Hippocampal formation (tissue), 2 donors: Measurements from ENCODE around the gene INF2.

Experiments used
- DNase-seq, 2 donors: peaks; one replicate each; lab custom pipeline; 2025; lab: John Stamatoyannopoulos, UW

The INF2 gene

DNA sequence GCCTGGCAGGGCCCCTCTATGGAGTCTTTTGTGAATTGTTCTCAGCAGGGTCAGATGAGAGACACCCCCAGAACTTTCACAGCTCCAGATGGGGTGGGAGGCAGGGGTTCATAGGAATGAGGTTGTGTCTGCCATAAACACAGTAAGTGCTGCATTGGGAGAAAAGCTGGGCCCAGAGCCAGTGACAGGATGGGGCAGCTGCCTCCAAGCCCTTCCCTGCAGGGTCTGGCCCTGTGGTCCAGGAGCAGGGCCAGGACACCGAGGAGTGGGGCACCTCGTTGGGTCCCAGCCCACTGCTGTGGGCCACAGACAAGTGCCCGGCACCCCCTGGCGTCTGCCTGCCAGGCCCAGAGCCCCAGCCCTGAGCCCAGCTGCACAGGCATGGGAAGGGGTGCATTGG, 13.3 kb downstream of the INF2 start:
- peak in 1 of 2 donors; percentile 57 for DNase-seq

DNA sequence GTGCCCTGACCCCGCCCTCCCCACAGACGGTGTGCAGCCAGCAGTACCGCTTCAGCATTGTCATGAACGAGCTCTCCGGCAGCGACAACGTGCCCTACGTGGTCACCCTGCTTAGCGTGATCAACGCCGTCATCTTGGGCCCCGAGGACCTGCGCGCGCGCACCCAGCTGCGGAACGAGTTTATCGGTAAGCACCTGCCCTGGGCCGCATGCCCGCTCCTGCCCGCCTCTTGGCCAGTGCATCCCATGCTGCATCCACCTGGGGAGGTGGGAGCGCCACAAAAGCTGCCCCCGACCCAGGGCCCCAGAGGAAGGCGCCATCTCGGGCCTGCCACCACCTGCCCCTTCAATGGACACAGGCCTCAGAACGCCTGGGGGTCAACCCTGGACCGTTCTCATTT, 13.9 kb downstream of the INF2 start:
- no peak for DNase-seq

DNA sequence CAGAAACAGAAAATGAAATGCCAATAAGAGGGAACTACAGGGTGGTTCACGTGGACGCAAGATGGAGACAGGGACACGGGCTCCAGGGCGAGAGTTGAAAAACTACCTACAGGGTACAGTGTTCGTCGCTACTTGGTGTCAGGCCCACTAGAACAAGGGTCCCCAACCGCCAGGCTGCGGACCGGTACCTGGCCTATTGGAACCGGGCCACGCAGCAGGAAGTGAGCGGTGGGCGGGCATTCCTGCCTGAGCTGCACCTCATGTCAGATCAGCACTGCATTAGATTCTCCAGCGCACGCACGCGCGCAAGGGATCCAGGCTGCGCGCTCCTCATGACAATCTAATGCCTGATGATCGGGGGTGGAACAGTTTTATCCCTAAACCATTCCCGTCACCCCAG, 14.8 kb downstream of the INF2 start:
- no peak for DNase-seq

DNA sequence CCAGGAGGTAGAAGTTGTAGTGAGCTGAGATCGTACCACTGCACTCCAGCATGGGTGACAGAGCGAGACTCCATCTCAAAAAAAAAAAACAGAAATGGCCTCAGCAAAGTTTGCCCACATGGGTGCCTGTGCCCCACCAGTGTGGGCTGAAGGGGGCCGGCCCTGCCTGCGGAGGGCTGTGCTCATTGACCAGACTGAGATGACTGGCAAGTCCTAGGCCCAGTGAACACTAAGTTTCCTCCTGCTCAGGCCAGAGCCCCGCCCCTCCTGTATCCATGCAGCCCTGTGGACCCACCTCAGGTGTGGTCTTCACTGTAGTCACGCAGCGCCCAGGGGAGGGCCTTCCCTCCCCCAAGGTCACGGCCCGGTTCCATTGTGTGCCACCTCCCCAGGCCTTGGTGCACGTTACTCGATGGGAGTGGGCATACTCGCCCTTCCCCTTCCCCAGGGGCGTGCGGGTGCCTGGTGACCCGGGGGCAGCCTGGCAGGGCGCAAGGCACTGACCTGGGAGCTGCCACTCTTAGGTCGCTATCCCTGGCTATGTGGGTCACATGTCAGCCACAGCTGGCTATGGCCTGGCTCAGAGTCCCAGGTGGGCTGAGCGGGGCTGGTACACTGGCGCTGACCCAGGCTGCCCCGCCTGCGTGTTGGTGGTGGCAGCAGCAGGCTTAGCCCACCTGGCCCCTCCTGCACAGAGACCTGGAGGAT, 16.1 kb downstream of the INF2 start:
- no peak for DNase-seq

DNA sequence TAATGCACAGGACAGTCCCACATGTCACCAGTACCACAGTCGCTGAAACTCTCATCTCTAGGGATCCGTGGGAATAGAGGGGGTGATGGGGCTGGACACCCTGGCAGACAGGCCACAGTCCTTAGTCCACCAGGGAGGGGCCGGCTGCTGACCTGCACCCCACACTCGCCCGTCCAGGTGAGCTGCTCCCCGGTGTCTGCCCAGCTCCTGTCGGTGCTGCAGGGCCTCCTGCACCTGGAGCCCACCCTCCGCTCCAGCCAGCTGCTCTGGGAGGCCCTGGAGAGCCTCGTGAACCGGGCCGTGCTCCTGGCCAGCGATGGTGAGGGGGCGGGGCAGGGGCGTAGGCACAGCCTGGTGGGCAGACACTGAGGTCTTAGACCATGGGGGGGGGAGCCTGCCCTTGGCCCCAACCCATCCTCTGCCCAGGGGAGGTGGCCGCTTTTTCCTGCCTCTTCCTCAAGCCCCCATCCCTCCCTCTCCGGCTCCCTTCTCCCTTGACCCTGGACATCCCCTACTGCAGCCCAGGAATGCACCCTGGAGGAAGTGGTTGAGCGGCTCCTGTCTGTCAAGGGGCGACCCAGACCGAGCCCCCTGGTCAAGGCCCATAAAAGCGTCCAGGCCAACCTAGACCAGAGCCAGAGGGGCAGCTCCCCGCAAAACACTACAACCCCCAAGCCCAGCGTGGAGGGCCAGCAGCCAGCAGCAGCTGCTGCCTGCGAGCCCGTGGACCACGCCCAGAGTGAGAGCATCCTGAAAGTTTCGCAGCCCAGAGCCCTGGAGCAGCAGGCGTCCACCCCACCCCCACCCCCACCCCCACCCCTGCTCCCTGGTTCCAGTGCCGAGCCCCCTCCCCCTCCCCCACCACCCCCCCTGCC, 17.6 kb downstream of the INF2 start:
- DNase-seq = no peak

DNA sequence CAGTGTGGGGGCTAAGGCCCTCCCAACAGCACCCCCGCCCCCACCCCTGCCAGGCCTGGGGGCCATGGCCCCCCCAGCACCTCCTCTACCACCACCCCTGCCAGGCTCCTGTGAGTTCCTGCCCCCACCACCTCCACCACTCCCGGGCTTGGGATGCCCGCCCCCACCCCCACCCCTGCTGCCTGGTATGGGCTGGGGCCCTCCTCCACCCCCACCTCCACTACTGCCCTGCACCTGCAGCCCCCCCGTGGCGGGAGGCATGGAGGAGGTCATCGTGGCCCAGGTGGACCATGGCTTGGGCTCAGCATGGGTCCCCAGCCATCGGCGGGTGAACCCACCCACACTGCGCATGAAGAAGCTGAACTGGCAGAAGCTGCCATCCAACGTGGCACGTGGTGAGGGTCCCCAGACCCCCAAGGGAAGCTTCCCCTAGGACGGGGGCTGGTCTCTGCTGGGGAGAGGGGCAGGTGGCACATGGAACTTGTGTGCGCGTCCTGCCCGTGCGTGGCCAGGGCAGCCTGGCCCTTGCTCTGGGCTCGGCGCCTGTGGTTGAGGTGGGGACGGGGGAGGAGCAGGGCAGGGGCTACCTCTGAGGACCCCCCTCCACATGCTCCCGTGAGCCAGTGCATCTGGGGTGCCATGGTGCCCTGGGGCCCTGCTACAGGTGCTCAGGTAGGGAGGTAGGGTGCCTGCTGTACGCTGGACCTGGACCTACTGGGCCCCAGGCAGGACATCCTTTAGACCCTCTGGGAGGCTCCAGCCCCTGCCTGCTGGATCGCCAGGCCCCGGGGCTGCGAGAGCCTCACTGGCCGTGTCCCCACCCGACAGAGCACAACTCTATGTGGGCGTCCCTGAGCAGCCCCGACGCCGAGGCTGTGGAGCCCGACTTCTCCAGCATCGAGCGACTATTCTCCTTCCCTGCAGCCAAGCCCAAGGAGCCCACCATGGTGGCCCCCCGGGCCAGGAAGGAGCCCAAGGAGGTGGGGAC, 18.5 kb downstream of the INF2 start:
- DNase-seq = no peak

DNA sequence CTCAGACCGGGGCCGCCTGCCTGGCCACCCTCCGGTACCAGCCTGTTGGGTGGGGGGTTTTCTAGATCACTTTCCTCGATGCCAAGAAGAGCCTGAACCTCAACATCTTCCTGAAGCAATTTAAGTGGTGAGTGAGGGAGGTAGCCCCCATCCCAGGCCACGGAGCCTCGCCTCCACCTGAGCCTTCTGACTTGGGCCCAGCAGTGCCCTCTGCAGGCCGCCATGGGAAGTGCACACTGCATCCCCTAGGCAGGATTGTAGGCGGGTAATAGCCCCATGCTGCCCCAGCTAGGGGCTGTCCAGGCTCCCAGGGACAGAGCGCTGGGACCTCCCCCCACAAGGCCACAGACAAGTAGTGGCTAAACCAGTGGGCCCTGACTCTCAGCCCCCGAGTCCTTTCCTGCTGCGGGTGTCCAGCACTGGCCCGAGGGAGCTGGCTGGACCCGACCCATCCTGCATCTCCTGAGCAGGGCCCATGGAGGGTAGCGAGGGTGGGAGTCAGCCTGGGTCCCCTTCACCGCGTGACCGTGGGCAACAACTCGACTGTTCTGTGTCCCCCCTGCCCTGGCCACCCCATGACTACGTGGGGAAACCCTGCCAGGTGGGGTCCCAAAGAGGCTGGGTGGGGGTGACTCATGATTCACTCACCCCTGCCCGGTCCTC, 19.3 kb downstream of the INF2 start:
- DNase-seq = peak in 1 of 2 donors; percentile 43

DNA sequence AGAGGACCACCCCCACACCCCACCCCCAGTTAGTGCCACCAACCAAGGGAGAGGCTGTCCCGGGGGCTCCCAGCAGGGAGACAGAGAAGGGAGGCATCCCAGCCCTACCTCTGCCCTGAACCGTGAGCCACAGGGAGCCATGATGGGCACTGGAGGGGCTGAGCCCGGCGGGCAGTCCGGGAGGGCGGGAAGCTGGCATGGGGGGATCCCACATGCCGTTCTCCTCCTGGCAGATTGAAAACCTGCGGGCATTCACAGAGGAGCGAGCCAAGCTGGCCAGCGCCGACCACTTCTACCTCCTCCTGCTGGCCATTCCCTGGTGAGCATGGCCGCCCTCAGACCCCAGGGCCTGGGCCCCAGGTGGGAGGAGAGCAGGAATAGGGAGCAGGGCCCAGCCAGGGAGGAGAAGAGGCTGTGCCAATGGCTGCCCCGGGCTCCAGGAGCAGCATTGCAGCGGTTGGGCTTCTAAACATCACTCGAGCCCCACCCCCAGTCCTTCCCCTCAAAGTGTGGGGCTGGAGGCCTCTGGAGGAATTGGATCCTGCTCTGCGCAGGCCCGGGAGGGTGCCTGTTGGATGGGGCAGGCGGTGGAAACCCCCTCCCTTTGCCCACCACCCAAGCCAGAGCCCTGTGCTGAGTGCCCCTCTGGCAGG, 20.1 kb downstream of the INF2 start:
- no peak for DNase-seq

DNA sequence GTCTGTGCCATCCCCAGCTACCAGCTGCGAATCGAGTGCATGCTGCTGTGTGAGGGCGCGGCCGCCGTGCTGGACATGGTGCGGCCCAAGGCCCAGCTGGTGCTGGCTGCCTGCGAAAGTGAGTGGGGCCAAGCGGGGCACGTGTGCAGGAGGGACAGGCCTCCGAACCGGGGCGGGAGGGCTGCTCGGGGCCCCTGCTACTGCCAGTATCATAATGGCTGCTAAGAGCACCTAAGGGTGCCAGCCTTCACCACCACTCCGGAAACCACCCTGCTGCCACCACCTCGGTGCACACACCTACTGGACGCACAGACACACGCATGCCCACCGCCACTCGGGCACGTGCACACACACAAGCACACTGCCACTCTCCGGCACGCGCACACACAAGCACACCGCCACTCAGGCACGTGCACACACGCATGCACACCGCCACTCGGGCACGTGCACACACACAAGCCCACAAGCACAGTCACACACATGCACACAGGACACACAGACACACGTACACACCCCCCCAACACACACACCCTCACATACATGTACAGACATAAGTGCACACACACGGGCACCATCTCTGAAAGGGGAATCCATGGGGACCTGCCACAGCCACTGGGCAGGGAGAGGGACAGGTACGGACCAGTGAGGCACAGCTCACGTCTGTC, 20.8 kb downstream of the INF2 start:
- DNase-seq = no peak

DNA sequence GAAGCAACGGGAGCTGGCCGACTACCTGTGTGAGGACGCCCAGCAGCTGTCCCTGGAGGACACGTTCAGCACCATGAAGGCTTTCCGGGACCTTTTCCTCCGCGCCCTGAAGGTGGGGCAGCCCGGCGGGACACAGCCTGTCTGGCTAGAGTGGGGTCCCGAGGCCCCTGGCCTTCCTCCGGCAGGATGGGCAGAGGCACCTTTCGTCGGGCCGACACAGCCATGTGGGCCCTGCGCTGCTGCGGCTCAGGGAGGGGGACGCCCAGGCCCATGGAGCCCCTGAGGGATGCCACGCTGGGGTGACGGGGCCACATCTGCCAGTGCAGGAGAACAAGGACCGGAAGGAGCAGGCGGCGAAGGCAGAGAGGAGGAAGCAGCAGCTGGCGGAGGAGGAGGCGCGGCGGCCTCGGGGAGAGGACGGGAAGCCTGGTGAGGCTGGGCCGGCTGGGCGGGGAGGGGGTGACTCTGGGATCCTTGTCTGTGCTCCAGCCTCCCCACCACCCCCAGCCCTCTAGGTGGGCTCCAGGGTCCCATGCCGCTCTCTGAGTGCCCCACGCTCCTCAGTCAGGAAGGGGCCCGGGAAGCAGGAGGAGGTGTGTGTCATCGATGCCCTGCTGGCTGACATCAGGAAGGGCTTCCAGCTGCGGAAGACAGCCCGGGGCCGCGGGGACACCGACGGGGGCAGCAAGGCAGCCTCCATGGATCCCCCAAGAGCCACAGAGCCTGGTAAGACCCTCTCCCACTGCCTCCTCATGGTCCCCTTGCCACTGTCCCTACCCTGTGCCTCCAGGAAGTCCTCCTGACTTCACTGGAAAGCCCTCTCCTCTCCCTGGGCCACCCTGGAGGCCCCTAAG, 23.7 kb downstream of the INF2 start:
- no peak for DNase-seq

DNA sequence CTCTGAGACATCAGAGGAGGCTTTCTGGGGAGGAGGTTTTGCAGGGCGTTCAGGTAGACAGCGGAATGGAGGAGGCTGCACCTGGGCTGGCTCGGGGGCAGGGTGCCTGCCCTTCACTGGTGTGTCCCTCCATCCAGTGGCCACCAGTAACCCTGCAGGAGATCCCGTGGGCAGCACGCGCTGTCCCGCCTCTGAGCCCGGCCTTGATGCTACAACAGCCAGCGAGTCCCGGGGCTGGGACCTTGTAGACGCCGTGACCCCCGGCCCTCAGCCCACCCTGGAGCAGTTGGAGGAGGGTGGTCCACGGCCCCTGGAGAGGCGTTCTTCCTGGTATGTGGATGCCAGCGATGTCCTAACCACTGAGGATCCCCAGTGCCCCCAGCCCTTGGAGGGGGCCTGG, 24.6 kb downstream of the INF2 start:
- no peak for DNase-seq

DNA sequence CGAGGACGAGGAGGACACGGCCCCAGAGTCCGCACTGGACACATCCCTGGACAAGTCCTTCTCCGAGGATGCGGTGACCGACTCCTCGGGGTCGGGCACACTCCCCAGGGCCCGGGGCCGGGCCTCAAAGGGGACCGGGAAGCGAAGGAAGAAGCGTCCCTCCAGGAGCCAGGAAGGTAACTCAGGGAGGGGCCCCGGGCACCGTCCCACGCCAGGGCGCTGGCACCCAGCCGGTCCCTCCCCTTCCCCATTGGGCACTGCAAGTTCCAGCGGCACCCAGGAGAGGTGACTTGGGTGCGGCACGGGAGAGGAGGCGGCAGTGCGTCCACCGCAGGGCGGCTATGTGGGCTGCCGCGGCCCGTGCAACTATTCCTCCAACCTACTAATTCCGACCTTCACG, 25.3 kb downstream of the INF2 start:
- DNase-seq = no peak

DNA sequence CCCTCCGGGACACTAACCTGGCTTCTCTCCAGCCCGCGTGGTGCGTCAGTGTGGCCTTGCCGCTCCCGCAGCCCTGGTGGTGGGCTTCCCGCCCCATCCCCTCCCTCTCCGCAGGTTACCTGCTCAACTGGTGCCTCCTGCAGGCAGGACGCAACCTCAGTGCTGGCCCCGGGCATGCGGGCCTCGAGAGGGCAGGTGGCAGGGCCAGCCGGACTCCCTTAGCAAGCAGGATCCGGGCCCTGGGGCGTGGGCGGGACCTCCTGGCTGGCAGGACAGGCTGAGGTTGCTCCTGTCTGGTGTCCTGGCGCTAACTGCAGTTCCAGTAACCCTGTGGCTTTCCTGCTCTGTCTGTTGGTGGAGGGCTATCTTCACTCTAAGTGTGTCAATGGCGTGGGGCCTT, 26.0 kb downstream of the INF2 start:
- no peak for DNase-seq

DNA sequence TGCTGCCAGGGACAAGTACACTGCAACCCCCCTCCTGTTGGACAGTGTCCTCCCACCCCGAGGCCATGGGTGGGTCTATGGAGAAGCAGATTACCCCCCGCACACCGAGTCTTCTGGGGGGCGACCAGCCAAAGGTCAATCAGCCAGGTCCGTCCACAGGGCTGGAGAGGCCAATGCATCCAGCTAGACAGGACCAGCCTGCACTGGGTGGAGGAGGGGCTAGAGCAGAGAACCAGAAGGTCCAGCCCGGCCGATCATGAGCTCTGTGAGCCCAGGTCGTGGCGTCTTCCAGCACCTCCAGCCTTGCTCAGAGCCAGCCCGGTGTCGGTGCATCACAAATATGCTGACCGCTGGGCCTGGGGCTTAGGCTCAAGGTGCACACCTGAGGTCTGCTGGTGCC, 26.5 kb downstream of the INF2 start:
- DNase-seq = no peak

DNA sequence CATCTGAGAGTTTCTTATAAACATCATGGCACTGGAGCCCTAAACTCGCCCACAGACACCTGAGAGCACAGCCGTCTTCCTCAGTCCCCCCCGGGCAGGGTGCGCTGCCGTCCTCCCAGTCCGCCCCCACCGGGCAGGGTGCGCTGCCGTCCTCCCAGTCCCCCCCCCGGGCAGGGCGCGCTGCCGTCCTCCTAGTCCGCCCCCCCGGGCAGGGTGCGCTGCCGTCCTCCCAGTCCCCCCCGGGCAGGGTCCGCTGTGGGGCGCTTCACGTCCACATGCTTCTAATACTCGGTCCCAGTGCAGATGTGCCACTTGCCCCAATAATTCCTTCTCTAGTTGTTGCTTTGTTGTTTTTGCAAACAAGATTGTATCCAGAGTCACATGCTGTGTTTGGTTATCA, 27.7 kb downstream of the INF2 start:
- DNase-seq = no peak

DNA sequence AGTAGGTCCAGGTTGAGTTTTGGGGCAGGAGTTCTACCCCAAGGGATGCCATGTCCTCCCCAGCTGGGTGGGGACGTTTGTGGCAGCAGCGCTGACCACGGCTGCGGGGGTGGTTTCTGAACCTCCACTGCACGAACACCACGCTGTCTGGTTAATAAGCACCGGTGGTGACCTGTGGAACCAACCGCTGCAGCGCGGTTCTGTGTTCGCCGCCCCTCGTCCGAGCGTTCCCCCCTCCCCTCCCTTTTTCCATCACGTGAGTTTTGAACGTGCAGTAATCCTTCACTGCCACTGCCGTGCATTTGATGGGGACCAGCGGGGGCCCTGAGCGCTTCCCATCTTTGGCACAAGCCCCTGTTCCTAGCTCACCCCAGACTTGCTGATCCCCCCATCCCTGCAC, 28.2 kb downstream of the INF2 start:
- no peak for DNase-seq

DNA sequence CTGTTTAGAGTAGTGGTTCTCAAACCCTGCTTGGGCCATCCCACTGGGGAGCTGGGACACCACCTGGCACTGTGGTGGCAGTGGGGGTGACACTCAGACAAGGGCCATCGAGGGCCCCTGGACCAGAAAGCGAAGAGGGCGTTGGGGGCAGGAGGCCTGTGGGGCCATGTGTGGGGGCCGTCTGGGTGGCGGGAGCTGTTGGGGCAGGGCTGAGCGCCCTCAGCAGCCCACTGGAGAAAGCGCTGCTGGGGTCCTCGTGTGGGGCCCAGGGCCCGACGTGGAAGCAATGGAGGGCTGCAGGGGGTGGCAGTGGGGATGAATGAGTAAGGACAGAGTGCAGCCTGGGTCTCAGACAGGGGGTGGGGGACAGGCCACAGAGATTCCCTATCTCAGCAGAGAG, 28.7 kb downstream of the INF2 start:
- DNase-seq = no peak

DNA sequence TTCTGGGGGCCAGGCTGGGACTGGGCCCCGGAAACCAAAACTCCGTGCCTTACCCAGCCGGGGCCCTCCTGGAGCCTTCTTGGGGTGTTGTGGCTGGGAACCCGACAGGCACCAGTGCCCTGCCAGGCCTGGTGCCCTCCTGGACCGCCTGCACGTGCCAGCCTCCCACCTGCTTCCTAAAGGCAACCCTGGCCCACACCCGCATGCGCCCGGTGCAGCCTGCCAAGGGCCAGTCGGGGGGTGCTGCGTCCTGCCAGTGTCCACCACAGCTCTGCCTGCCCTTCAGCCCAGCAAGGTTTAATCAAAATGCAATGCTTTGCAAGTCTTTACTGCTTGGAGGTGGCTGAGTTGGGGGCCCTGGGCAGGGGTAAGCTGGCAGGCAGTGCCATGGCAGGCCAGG, 29.5 kb downstream of the INF2 start:
- no peak for DNase-seq

DNA sequence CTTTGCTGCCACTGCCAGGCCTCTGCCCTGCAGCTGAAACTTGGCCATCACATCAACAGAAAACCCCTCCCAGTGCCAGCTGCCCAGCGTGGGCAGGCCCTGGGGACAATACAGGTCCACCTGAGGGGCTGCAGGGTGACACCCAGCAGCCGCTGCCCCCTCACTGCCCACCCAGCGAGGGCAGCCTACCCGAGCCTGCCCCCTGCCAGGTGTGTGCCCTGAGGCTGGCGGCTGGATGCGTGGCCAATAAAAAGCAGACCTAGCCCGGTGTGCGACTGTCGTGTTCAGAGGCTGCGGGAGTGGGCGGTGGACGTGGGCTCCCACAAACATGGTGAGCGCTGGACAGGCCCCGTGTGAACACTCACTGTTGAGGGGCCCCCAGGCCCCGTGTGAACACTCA, 29.9 kb downstream of the INF2 start:
- DNase-seq = no peak
